HG03342 (cell line): ENCODE measurements around the gene METTL26.
"Not testable (repeated sequence)": the region's sequence is repeated elsewhere in the genome, so short reads cannot be mapped to it uniquely, and the experiment has no call there.

Experiments
- ATAC-seq: cut with Tn5 transposase; IDR thresholded peaks from one replicate; pipeline ENCODE4 v1.9.1; 2021; ENCODE audit warnings: mild to moderate bottlenecking, moderate library complexity; ENCODE audit not compliant: unreplicated experiment

The METTL26 gene

GRCh38 chr16:603933-604332, 32.2 kb downstream of the METTL26 start:
- no peak for ATAC-seq

- no peak for ATAC-seq
Observed at GRCh38 chr16:600781-601180, 35.3 kb downstream of the METTL26 start.

GRCh38 chr16:598823-599739, 37.0 kb downstream of the METTL26 start:
- no peak for ATAC-seq

- not testable (repeated sequence) for ATAC-seq
Observed at GRCh38 chr16:597655-598054, 38.5 kb downstream of the METTL26 start.

- no peak for ATAC-seq
Observed at GRCh38 chr16:596736-597060, 39.4 kb downstream of the METTL26 start.

- no peak for ATAC-seq
Observed at GRCh38 chr16:595942-596735, 40.0 kb downstream of the METTL26 start.

- no peak for ATAC-seq
Observed at GRCh38 chr16:595094-595528, 41.0 kb downstream of the METTL26 start.

- no peak for ATAC-seq
Observed at GRCh38 chr16:593807-594206, 42.3 kb downstream of the METTL26 start.

- ATAC-seq = no peak
Observed at GRCh38 chr16:593406-593805, 42.7 kb downstream of the METTL26 start.

- no peak for ATAC-seq
Observed at GRCh38 chr16:592518-593306, 43.4 kb downstream of the METTL26 start.

GRCh38 chr16:591892-592517, 44.1 kb downstream of the METTL26 start:
- ATAC-seq = no peak

GRCh38 chr16:591231-591630, 44.9 kb downstream of the METTL26 start:
- ATAC-seq = no peak

- no peak for ATAC-seq
Observed at GRCh38 chr16:590815-591200, 45.3 kb downstream of the METTL26 start.

- no peak for ATAC-seq
Observed at GRCh38 chr16:590188-590814, 45.8 kb downstream of the METTL26 start.

- peak; percentile 76 for ATAC-seq
Observed at GRCh38 chr16:589658-590187, 46.4 kb downstream of the METTL26 start, which contains the start of gene RAB40C. Gene RAB40C (plus strand): TSS chr16:590066. CDS start chr16:590292, 226 bp downstream.

GRCh38 chr16:588889-589657, 47.0 kb downstream of the METTL26 start:
- ATAC-seq = peak; percentile 66

- peak; percentile 11 for ATAC-seq
Observed at GRCh38 chr16:588639-588888, 47.5 kb downstream of the METTL26 start.

- ATAC-seq = no peak
Observed at GRCh38 chr16:586645-587590, 49.2 kb downstream of the METTL26 start.
